Erythroblast (primary cell): ENCODE data around the gene TEKT1.
"Not testable (repeated sequence)": the region's sequence is repeated elsewhere in the genome, so short reads cannot be mapped to it uniquely, and the experiment has no call there.

Source experiments
- GATA1 ChIP-seq: IDR thresholded peaks from 2 replicates; pipeline ENCODE4 v1.6.1; 2011; ENCODE audit warnings: low read depth, mild to moderate bottlenecking, control low read depth, low read length, moderate library complexity
- POLR2A ChIP-seq: IDR thresholded peaks from 2 replicates; pipeline ENCODE4 v1.6.1; 2011; ENCODE audit warnings: mild to moderate bottlenecking, low read length

DNA sequence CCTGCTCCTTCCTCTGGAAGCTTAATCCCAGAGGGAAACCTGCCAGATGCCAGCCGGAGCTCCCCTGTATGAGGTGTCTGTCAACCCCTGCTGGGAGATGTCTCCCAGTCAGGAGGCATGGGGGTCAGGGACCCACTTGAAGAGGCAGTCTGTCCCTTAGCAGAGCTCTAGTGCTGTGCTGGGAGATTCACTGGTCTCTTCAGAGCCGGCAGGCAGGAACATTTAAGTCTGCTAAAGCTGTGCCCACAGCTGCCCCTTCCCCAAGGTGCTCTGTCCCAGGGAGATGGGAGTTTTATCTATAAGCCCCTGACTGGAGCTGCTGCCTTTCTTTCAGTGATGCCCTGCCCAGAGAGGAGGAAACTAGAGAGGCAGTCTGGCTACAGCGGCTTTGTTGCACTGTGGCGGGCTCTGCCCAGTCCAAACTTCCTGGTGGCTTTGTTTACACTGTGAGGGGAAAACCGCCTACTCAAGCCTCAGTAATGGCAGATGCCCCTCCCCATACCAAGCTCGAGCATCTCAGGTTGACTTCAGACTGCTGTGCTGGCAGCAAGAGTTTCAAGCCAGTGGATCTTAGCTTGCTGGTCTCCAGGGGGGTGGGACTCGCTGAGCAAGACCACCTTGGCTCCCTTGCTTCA is 17.1 kb upstream of the TEKT1 start:
- not testable (repeated sequence) for TF ChIP-seq POLR2A, GATA1
